Measurements from ENCODE around the gene CR1. TPM values are rescaled to one million over a fixed set of nuclear protein-coding genes. Genes with fewer than 3 reads are reported as not detected.

The CR1 gene
- total and polyA plus RNA-seq, 2 of the 8 experiments (the other 6 are each of a cell fraction or from before 2014, with no cell fraction given) = 0.15 to 0.22 TPM

GRCh38 chr1:207659545-207660153, 163.7 kb downstream of the CR1 start (continued):
- TF ChIP-seq CHD7 (IDR thresholded peaks at IDR 0.05; ENCODE audit: insufficient replicate concordance, low read length) (no peak), SP1 (IDR thresholded peaks at IDR 0.05; ENCODE audit: low read depth, low read length) (no peak), KDM4A (IDR thresholded peaks at IDR 0.05; ENCODE audit: low read depth, low read length, severe bottlenecking) (no peak), SUZ12 (IDR thresholded peaks at IDR 0.05; ENCODE audit: low read length) (no peak), CBX8 (IDR thresholded peaks at IDR 0.05; ENCODE audit: borderline replicate concordance, low read depth, low read length) (no peak), BRCA1 (IDR thresholded peaks at IDR 0.05; ENCODE audit: low read depth, low read length) (no peak), CHD2 (IDR thresholded peaks at IDR 0.05; ENCODE audit: low read length) (no peak), SRF (IDR thresholded peaks at IDR 0.05; ENCODE audit: low read depth, low read length) (no peak), RFX5 (IDR thresholded peaks at IDR 0.05; ENCODE audit: borderline replicate concordance, low read depth, low read length) (no peak)
- TF ChIP-seq, protein P1, sequence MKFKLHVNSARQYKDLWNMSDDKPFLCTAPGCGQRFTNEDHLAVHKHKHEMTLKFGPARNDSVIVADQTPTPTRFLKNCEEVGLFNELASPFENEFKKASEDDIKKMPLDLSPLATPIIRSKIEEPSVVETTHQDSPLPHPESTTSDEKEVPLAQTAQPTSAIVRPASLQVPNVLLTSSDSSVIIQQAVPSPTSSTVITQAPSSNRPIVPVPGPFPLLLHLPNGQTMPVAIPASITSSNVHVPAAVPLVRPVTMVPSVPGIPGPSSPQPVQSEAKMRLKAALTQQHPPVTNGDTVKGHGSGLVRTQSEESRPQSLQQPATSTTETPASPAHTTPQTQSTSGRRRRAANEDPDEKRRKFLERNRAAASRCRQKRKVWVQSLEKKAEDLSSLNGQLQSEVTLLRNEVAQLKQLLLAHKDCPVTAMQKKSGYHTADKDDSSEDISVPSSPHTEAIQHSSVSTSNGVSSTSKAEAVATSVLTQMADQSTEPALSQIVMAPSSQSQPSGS (IDR thresholded peaks at IDR 0.05; ENCODE audit: low read length) = no peak
